Ascending aorta (tissue), 2 donors: Measurements from ENCODE around the gene PMM2. TPM values are rescaled to one million over a fixed set of nuclear protein-coding genes. Genes with fewer than 3 reads are reported as not detected.
"Not testable (repeated sequence)": the region's sequence is repeated elsewhere in the genome, so short reads cannot be mapped to it uniquely, and the experiment has no call there.

ENCODE experiments used
- DNase-seq, 2 donors: peaks; one replicate each; pipeline ENCODE4 v3.0.0-alpha.2; 2019; ENCODE audit warnings: low spot score in 2 of 2
- H3K27ac ChIP-seq, 2 donors: fragments of 200-600 bp; sonication (generic); one replicate each; pipeline ENCODE4 v1.5.1; 2016 to 2017; ENCODE audit warnings: mild to moderate bottlenecking in 1 of 2
- H3K27me3 ChIP-seq: fragments of 200-600 bp; sonication (generic); one replicate; pipeline ENCODE4 v1.5.1; 2017
- H3K36me3 ChIP-seq, 2 donors: fragments of 200-600 bp; sonication (generic); one replicate each; pipeline ENCODE4 v1.5.1; 2016
- H3K4me1 ChIP-seq, 2 donors: fragments of 200-600 bp; sonication (generic); one replicate each; pipeline ENCODE4 v1.5.1; 2016 to 2017; ENCODE audit warnings: mild to moderate bottlenecking in 1 of 2
- H3K4me3 ChIP-seq, 2 donors: fragments of 200-600 bp; sonication (generic); one replicate each; pipeline ENCODE4 v1.5.1; 2016 to 2017; ENCODE audit warnings: mild to moderate bottlenecking in 1 of 2
- H3K9me3 ChIP-seq, 2 donors: fragments of 200-600 bp; sonication (generic); one replicate each; pipeline ENCODE4 v1.5.1; 2016
- CTCF ChIP-seq, 3 experiments: fragments of 200-600 bp in 2 of 3; fragments of 450-650 bp in 1 of 3; sonication (generic) in 2 of 3; IDR thresholded peaks; one replicate each; pipeline ENCODE4 v1.5.1; 2016 to 2019; ENCODE audit warnings: antibody characterized with exemption in 3 of 3, mild to moderate bottlenecking in 1 of 3, moderate library complexity in 1 of 3
- intact Hi-C: fragments of 100-400 bp; cut with DNase I; formaldehyde crosslinking; loops from one replicate; pipeline ENCODE4 v1.15.1; 2023
- total RNA-seq: library from RNA; depleted of rRNA; stranded (reverse); fragments of >200 nt; gene quantifications from one replicate; pipeline ENCODE4 v1.1.0, GENCODE V29; 2016

The PMM2 gene
- total RNA-seq, 1 donor from 2014 or later: 17.9 TPM

- Histone ChIP-seq H3K4me3 (peak overlapping the region; percentile 80 to 92), H3K27ac (peak overlapping the region; percentile 63 to 91), H3K4me1 (peaks cover 11 to 50% of the 10 kb centered on the region in 2 donors), H3K9me3 (no peaks in the 10 kb centered on the region), H3K27me3 (no peaks in the 10 kb centered on the region), H3K36me3 (no peaks in the 10 kb centered on the region)
- DNase-seq: no peak
- TF ChIP-seq CTCF (IDR thresholded peaks at IDR 0.05): no peak
- intact Hi-C loops: loop anchor here (5.0 kb wide), 1 partner anchor 245 kb away; the partner anchor contains the start of gene METTL22
Observed at GRCh38 chr16:8867216-8867931, 69.7 kb downstream of the PMM2 start.

DNA sequence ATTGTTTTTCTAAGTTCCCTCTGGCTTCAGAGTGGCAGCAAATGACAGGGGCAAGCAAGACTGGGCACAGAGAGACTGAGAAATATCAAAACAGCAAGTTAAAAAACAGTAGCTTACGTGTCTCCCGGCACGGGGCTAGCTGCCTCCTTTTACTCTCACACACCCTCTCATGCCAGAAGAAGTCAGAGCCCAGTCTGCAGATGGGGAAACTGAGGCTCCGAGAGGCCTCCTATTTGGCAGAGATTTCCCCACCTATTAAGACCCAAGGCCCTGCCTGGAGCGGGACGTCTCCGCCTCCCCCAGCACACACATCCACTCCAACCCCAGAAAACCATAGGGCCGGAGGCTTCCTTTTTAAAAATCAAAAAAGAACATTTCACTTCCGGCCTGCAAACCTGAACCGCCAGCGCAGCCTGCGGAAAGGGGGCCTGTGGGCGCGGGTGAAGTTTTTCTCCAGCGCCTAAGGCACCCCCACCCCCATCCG is 70.3 kb downstream of the PMM2 start:
- DNase-seq: no peak
- H3K27ac ChIP-seq: peak overlapping the region; percentile 38 to 91
- H3K4me1 ChIP-seq: peaks cover 11 to 50% of the 10 kb centered on the region in 2 donors
- peak overlapping the region; percentile 80 to 92 for H3K4me3 ChIP-seq
- no peaks in the 10 kb centered on the region for H3K9me3 ChIP-seq
- intact Hi-C loops: loop anchor here (2.0 to 5.0 kb wide), 3 partner anchors 193 to 246 kb away; partner anchors contain the start of genes ABAT, HAPSTR1 and METTL22
- no peak for TF ChIP-seq CTCF (IDR thresholded peaks at IDR 0.05)
- H3K27me3 ChIP-seq: no peaks in the 10 kb centered on the region
- H3K36me3 ChIP-seq: no peaks in the 10 kb centered on the region

- intact Hi-C loops: loop anchor here (1.0 to 5.0 kb wide), 4 partner anchors 71 to 246 kb away; partner anchors contain the start of genes ABAT, HAPSTR1, METTL22 and PMM2
- TF ChIP-seq CTCF (IDR thresholded peaks at IDR 0.05): no peak
- DNase-seq: peak; percentile 61 to 91
- Histone ChIP-seq H3K4me3 (peak within 1 kb of the TSS; percentile 80 to 92), H3K9me3 (no peaks in the 10 kb centered on the region), H3K27me3 (no peaks in the 10 kb centered on the region), H3K36me3 (no peaks in the 10 kb centered on the region), H3K4me1 (peaks cover 11 to 46% of the 10 kb centered on the region in 2 donors), H3K27ac (peak within 1 kb of the TSS; percentile 55 to 91)
Observed at GRCh38 chr16:8868416-8869211, 71.0 kb downstream of the PMM2 start, which contains the start of gene CARHSP1. CARHSP1 (minus strand) TSS chr16:8869006; CDS start chr16:8859328, 9,678 bp downstream.

DNA sequence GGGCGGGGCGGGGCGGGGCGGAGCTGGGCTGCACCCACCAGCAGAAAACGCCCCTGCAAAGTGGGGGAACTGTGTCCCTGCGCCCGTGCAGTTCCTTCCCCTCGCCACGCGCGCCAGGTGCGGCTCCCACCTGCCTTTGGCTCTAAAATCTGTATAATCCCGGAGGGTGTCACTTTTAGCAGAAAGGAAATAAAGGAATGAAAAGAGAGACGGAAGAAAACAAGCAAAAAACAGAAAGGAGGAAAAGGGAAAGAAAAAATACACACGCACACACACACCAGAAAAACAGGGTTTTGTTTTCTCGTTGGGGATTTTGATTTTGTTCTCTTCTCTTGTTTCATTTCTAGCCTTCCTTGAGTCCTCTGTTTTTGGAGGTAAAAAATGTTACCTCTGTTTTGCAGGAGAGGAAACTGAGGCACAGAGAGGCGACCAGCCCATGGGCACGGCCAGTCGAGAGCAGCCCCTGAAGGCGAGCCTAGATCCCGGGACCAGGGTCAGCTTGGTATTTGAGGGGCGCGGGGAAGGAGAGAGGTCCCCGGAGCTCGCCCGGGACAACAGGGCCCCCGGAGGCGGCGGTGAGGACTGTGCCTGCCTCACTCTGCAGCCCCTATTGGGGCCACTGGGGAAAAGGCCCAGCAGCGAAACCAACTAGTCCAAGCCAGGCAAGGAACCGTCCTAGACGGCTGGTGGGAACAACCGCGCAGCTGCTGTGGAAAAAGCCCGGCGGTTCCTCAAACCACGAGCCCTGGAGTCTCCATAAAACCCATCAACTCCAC is 71.8 kb downstream of the PMM2 start:
- no peak for DNase-seq
- peak overlapping the region; percentile 80 to 92 for H3K4me3 ChIP-seq
- H3K4me1 ChIP-seq: peaks cover 11 to 38% of the 10 kb centered on the region in 2 donors
- no peaks in the 10 kb centered on the region for H3K9me3 ChIP-seq
- intact Hi-C loops: loop anchor here (1.0 to 5.0 kb wide), 4 partner anchors 72 to 247 kb away; partner anchors contain the start of genes ABAT, HAPSTR1, METTL22 and PMM2
- no peaks in the 10 kb centered on the region for H3K36me3 ChIP-seq
- TF ChIP-seq CTCF (IDR thresholded peaks at IDR 0.05): no peak
- peak overlapping the region; percentile 55 to 91 for H3K27ac ChIP-seq
- H3K27me3 ChIP-seq: no peaks in the 10 kb centered on the region

- H3K4me3 ChIP-seq, H3K36me3 ChIP-seq, H3K9me3 ChIP-seq, DNase-seq, H3K27me3 ChIP-seq: not testable (repeated sequence)
- Histone ChIP-seq H3K27ac (peak overlapping the region in 1 of 2 donors; percentile 91), H3K4me1 (peaks cover 11 to 33% of the 10 kb centered on the region in 2 donors)
- intact Hi-C loops: loop anchor here (1.0 to 5.0 kb wide), 4 partner anchors 73 to 248 kb away; partner anchors contain the start of genes ABAT, HAPSTR1, METTL22 and PMM2
Observed at GRCh38 chr16:8869988-8870241, 72.3 kb downstream of the PMM2 start.
